GM12878 (cell line): ENCODE measurements around the gene NLE1. TPM values are rescaled to one million over a fixed set of nuclear protein-coding genes. Genes with fewer than 3 reads are reported as not detected.

Experiments
- ATAC-seq: fragments of 200-7000 bp; cut with Tn5 transposase; 3 replicates; pipeline ENCODE4 v1.9.1; 2020; ENCODE audit warnings: mild to moderate bottlenecking, moderate library complexity
- BruUV-seq: library from RNA; stranded (reverse); fragments of 400-500 nt; replicated peaks from 2 replicates; lab custom pipeline; 2021; lab: Mats Ljungman, UMichigan
- CTCF ChIA-PET: fragments of 300-600 bp; sonication (Branson Sonifier 250); formaldehyde crosslinking; extraction: SDS; loops from one replicate; lab custom pipeline; 2021; ENCODE audit warnings: inconsistent platforms; lab: Yijun Ruan, JAX
- POLR2A ChIA-PET: fragments of 350-600 bp; formaldehyde crosslinking; extraction: SDS; loops from one replicate; lab custom pipeline; 2021; ENCODE audit warnings: inconsistent platforms; lab: Charles Lee
- RAD21 ChIA-PET: fragments of 300-600 bp; sonication (Branson Sonifier 250); formaldehyde crosslinking; loops from one replicate; lab custom pipeline; 2023; ENCODE audit warnings: antibody characterized with exemption; ENCODE audit not compliant: unreplicated experiment; lab: Charles Lee
- SMC1A ChIA-PET: fragments of 300-600 bp; sonication (Branson Sonifier 250); formaldehyde crosslinking; loops from one replicate; lab custom pipeline; 2023; ENCODE audit not compliant: unreplicated experiment, uncharacterized antibody; lab: Charles Lee
- DNase-seq: peaks from one replicate; pipeline ENCODE4 v3.0.0-alpha.2; 2011; ENCODE audit warnings: low read depth, low spot score
- FAIRE-seq: peaks from 3 replicates; lab custom pipeline; 2011; peaks lifted over from hg19 to GRCh38; lab: Jason Lieb, UNC
- H2AFZ ChIP-seq: 2 replicates; pipeline ENCODE4 v1.6.0; 2011; ENCODE audit warnings: low read depth, low read length, control low read depth; ENCODE audit not compliant: control insufficient read depth
- H3K27ac ChIP-seq: 2 replicates; pipeline ENCODE4 v1.5.1; 2011; ENCODE audit warnings: control low read depth; ENCODE audit not compliant: control insufficient read depth, insufficient read depth
- H3K27me3 ChIP-seq, 2 experiments: replicated peaks in 1 of 2; 2 replicates each; pipeline versions ENCODE4 v1.6.0 to v1.6.1; 2011; ENCODE audit warnings: low read length in 1 of 2; ENCODE audit not compliant: control insufficient read depth in 2 of 2, insufficient read depth in 2 of 2
- H3K36me3 ChIP-seq, 2 experiments: 2 replicates each; pipeline ENCODE4 v1.5.1; 2011; ENCODE audit warnings: low read length in 1 of 2; ENCODE audit not compliant: control insufficient read depth in 2 of 2, insufficient read depth in 2 of 2
- H3K4me1 ChIP-seq: 2 replicates; pipeline ENCODE4 v1.6.1; 2011; ENCODE audit warnings: mild to moderate bottlenecking, low read length, moderate library complexity, mixed read lengths; ENCODE audit not compliant: control insufficient read depth, insufficient read depth
- H3K4me2 ChIP-seq: 2 replicates; pipeline ENCODE4 v1.6.0; 2011; ENCODE audit warnings: control low read depth; ENCODE audit not compliant: control insufficient read depth, insufficient read depth
- H3K4me3 ChIP-seq: fragments of 200-600 bp; sonication (generic); 2 replicates; pipeline ENCODE4 v1.5.1; 2016
- H3K79me2 ChIP-seq: 2 replicates; pipeline ENCODE4 v1.6.0; 2011; ENCODE audit warnings: low read length; ENCODE audit not compliant: control insufficient read depth, insufficient read depth
- H3K9ac ChIP-seq: 2 replicates; pipeline ENCODE4 v1.8.0; 2011; ENCODE audit warnings: low read length, control low read depth, mixed read lengths; ENCODE audit not compliant: control insufficient read depth, insufficient read depth
- H3K9me3 ChIP-seq: replicated peaks from 3 replicates; pipeline ENCODE4 v1.5.1; 2011; ENCODE audit warnings: mild to moderate bottlenecking, low read length; ENCODE audit not compliant: control insufficient read depth, insufficient read depth
- H4K20me1 ChIP-seq: 2 replicates; pipeline ENCODE4 v1.6.0; 2011; ENCODE audit not compliant: control insufficient read depth, insufficient read depth
- CHD1 ChIP-seq: IDR thresholded peaks from 2 replicates; pipeline ENCODE4 v1.6.1; 2012; ENCODE audit warnings: low read depth, low read length, improper control_type of control experiment
- E4F1 ChIP-seq: fragments of 450-650 bp; IDR thresholded peaks from 2 replicates; pipeline ENCODE4 v1.6.1; 2018; ENCODE audit warnings: borderline replicate concordance, mild to moderate bottlenecking; ENCODE audit not compliant: partially characterized antibody
- MYC ChIP-seq: IDR thresholded peaks from 2 replicates; pipeline ENCODE4 v1.6.1; 2011; ENCODE audit warnings: mild to moderate bottlenecking, low read length, moderate library complexity, inconsistent platforms; ENCODE audit not compliant: insufficient read depth, insufficient replicate concordance, insufficient read length, severe bottlenecking
- NFYB ChIP-seq: IDR thresholded peaks from 2 replicates; pipeline ENCODE4 v1.6.1; 2011; ENCODE audit warnings: low read depth, mild to moderate bottlenecking, low read length, improper control_type of control experiment, moderate library complexity; ENCODE audit not compliant: insufficient read depth
- NR2F1 ChIP-seq: fragments of 450-650 bp; conservative IDR thresholded peaks from 2 replicates; pipeline ENCODE4 v1.6.1; 2017; ENCODE audit warnings: mild to moderate bottlenecking
- PKNOX1 ChIP-seq: fragments of 450-650 bp; IDR thresholded peaks from 2 replicates; pipeline ENCODE4 v1.6.1; 2016; ENCODE audit warnings: mild to moderate bottlenecking
- POLR2AphosphoS2 ChIP-seq: IDR thresholded peaks from 2 replicates; pipeline ENCODE4 v1.6.1; 2011; ENCODE audit warnings: low read depth, mild to moderate bottlenecking, low read length, improper control_type of control experiment, moderate library complexity
- REST ChIP-seq: IDR thresholded peaks from 2 replicates; pipeline ENCODE4 v1.6.1; 2012; ENCODE audit warnings: mild to moderate bottlenecking, low read depth, low read length
- ZNF207 ChIP-seq: fragments of 450-650 bp; IDR thresholded peaks from 2 replicates; pipeline ENCODE4 v1.6.1; 2014; ENCODE audit warnings: antibody characterized with exemption, mild to moderate bottlenecking, borderline replicate concordance
- WGBS: methylation state at CpG from one replicate; pipeline ENCODE4 v1.1.6; 2016; ENCODE audit warnings: low lambda C conversion rate; ENCODE audit not compliant: insufficient replicate concordance, insufficient coverage; ENCODE audit errors: missing lambda C conversion rate; 5-methylcytosine and 5-hydroxymethylcytosine counted together
- in situ Hi-C: fragments of 300-500 bp; cut with MboI; formaldehyde crosslinking; loops from 9 replicates; pipeline ENCODE4 v1.14.3; 2018; ENCODE audit warnings: mixed read lengths
- intact Hi-C: fragments of 100-400 bp; cut with micrococcal nuclease; formaldehyde crosslinking; loops from one replicate; pipeline ENCODE4 v1.14.2; 2022; ENCODE audit not compliant: unreplicated experiment
- polyA plus RNA-seq, 11 experiments: library from polyadenylated mRNA; depleted of rRNA in 4 of 11; unstranded in 6 of 11; stranded (reverse) in 5 of 11; fragments of >200 nt; fragmentation: Nextera tagmentation in 4 of 11; fragmentation: Illumina TruSeq in 1 of 11; extraction: Ambion mirVana in 4 of 11; extraction: Trizol in 1 of 11; gene quantifications; 1 replicate in 1 of 11; 2 replicates in 10 of 11; pipeline versions ENCODE4 v1.2.1 to v1.2.3, GENCODE V29; 2011 to 2016; ENCODE audit warnings: inconsistent platforms in 2 of 11, missing spikeins in 2 of 11, low read depth in 1 of 11
- total RNA-seq, 4 experiments: library from RNA; depleted of rRNA in 3 of 4; stranded (reverse); fragments of >200 nt in 3 of 4; fragmentation: Illumina TruSeq in 1 of 4; extraction: Trizol in 1 of 4; gene quantifications; 2 replicates each; pipeline versions ENCODE4 v1.2.1 to v1.2.3, GENCODE V29; 2013 to 2021

Gene NLE1
- total and polyA plus RNA-seq, 10 of the 15 experiments (the other 5 are each of a cell fraction or from before 2014, with no cell fraction given) = 2.4 to 33.5 (median 17.6) TPM

- intact Hi-C loops = loop anchor here (10.0 kb wide), 1 partner anchor 387 kb away; the partner anchor contains the start of gene SLFN12L
- H3K9ac ChIP-seq = no peak overlapping the region
- no peak overlapping the region for H3K4me2 ChIP-seq
- H4K20me1 ChIP-seq = no peaks in the 10 kb centered on the region
- ChIA-PET RAD21 (no interaction called here), POLR2A (no interaction called here), SMC1A (no interaction called here), CTCF (interaction anchor here (1.6 kb wide), 1 partner anchor 391 kb away, joined by 4 read pairs; no protein-coding TSS in a partner anchor)
- H3K27me3 ChIP-seq = peaks cover 0 to 2% of the 10 kb centered on the region in 2 experiments; a peak in 1 of 4 replicates
- no peaks in the 10 kb centered on the region for H3K4me1 ChIP-seq
- ATAC-seq (no peak), DNase-seq (no peak), FAIRE-seq (no peak)
- H3K27ac ChIP-seq = no peak overlapping the region
- no TSS peak for BruUV-seq
- in situ Hi-C loops = no loop called here
- no peak overlapping the region for H2AFZ ChIP-seq
- no peak overlapping the region for H3K4me3 ChIP-seq
- TF ChIP-seq POLR2AphosphoS2 (no peak), NFYB (no peak), NR2F1 (no peak), CHD1 (no peak), ZNF207 (no peak)
- H3K79me2 ChIP-seq = no peaks in the 10 kb centered on the region
- 53% methylated on average over 9 of the region's 9 CpGs for whole genome bisulfite sequencing
- H3K36me3 ChIP-seq = no peaks in the 10 kb centered on the region
- H3K9me3 ChIP-seq = no peaks in the 10 kb centered on the region
Observed at GRCh38 chr17:35148144-35148543, 6.0 kb upstream of the NLE1 start.

GRCh38 chr17:35147375-35147905 lies 5.3 kb upstream of the NLE1 start, which contains the start of gene UNC45B:
UNC45B (plus strand) TSS chr17:35147817; CDS start chr17:35148264, 447 bp downstream.
- SMC1A ChIA-PET = no interaction called here
- CTCF ChIA-PET = interaction anchor here (1.6 kb wide), 1 partner anchor 392 kb away, joined by 4 read pairs; no protein-coding TSS in a partner anchor
- no TSS peak for BruUV-seq
- DNase-seq (no peak), ATAC-seq (no peak), FAIRE-seq (no peak)
- 23% methylated on average over 4 of the region's 4 CpGs for WGBS
- in situ Hi-C loops = no loop called here
- Histone ChIP-seq H3K4me3 (no peak within 1 kb of the TSS), H3K4me2 (no peak within 1 kb of the TSS), H3K36me3 (no peaks in the 10 kb centered on the region), H4K20me1 (no peaks in the 10 kb centered on the region), H3K79me2 (no peaks in the 10 kb centered on the region), H3K27me3 (peaks cover 0 to 2% of the 10 kb centered on the region in 2 experiments; a peak in 1 of 4 replicates), H3K4me1 (no peaks in the 10 kb centered on the region), H3K27ac (no peak within 1 kb of the TSS), H3K9ac (no peak within 1 kb of the TSS), H2AFZ (no peak within 1 kb of the TSS), H3K9me3 (no peaks in the 10 kb centered on the region)
- POLR2A ChIA-PET = no interaction called here
- RAD21 ChIA-PET = interaction anchor here (1.3 kb wide), 1 partner anchor 14 kb away, joined by 3 read pairs; no protein-coding TSS in a partner anchor
- intact Hi-C loops = loop anchor here (10.0 kb wide), 1 partner anchor 387 kb away; the partner anchor contains the start of gene SLFN12L
- TF ChIP-seq E4F1 (no peak), MYC (no peak), REST (no peak), PKNOX1 (no peak)
